SU-DHL-6 (cell line): ENCODE results near the gene EPHA8.

Source experiments
- CTCF ChIP-seq: fragments of 200-600 bp; sonication (generic); IDR thresholded peaks from one replicate; pipeline ENCODE4 v1.5.1; 2017; ENCODE audit warnings: antibody characterized with exemption, mild to moderate bottlenecking, low read length, moderate library complexity; ENCODE audit not compliant: insufficient read depth, poor library complexity, severe bottlenecking
- EZH2phosphoT487 ChIP-seq: fragments of 200-600 bp; sonication (generic), shearing (Covaris generic); conservative IDR thresholded peaks from 2 replicates; pipeline ENCODE4 v1.6.1; 2018; ENCODE audit warnings: mild to moderate bottlenecking, antibody characterized with exemption, low read length, moderate library complexity, mixed read lengths

- TF ChIP-seq CTCF = no peak
- no peak for TF ChIP-seq EZH2phosphoT487
Measured at GRCh38 chr1:22530715-22531114, 32.6 kb upstream of the EPHA8 start.
